ENCODE results near the gene SMAD7.

GRCh38 chr18:48913775-48914174 is 37.0 kb downstream of the SMAD7 start:
- no peak for TF ChIP-seq ZFP30 (CRISPR knock-in tag; IDR thresholded peaks at IDR 0.05)
- TF ChIP-seq ZNF70 (CRISPR knock-in tag; IDR thresholded peaks at IDR 0.05), result no peak
- TF ChIP-seq TCF4 (CRISPR knock-in tag; IDR thresholded peaks at IDR 0.05; ENCODE audit: borderline replicate concordance), result no peak
- TF ChIP-seq PATZ1 (CRISPR knock-in tag; IDR thresholded peaks at IDR 0.05; ENCODE audit: borderline replicate concordance), result no peak
- no peak for TF ChIP-seq ZC3H10 (CRISPR knock-in tag; IDR thresholded peaks at IDR 0.05)
- no peak for TF ChIP-seq GLIS3 (CRISPR knock-in tag; IDR thresholded peaks at IDR 0.05)
- TF ChIP-seq ARNTL (CRISPR knock-in tag; IDR thresholded peaks at IDR 0.05; ENCODE audit: borderline replicate concordance, low read depth), result no peak
- no peak for TF ChIP-seq SNAI2 (CRISPR knock-in tag; IDR thresholded peaks at IDR 0.05)
- no peak for TF ChIP-seq ZNF565 (CRISPR knock-in tag; conservative IDR thresholded peaks at IDR 0.05; ENCODE audit: low read depth)
- TF ChIP-seq CREB5 (CRISPR knock-in tag; IDR thresholded peaks at IDR 0.05; ENCODE audit: low read depth), result no peak
- TF ChIP-seq CSRNP3 (CRISPR knock-in tag; IDR thresholded peaks at IDR 0.05), result no peak
